Stimulated activated naive CD8-positive, alpha-beta T cell treated with anti-CD3 and anti-CD28 coated beads, Interleukin-15, Interleukin-2, amounts not matched to agents 100 ng/mL and 50 ng/mL, for 24 hours (primary cell): ENCODE measurements around the gene P3H4.
A peak's percentile ranks its signal among the peaks of the same experiment; 100 is the strongest.
"Not testable (repeated sequence)": the region's sequence is repeated elsewhere in the genome, so short reads cannot be mapped to it uniquely, and the experiment has no call there.

Source experiments
- H3K27ac Mint-ChIP-seq: one replicate; pipeline ENCODE4 v1.8.0; 2021; ENCODE audit warnings: mild to moderate bottlenecking, mixed read lengths
- H3K27me3 Mint-ChIP-seq: one replicate; pipeline ENCODE4 v1.8.0; 2021; ENCODE audit warnings: mixed read lengths
- H3K36me3 Mint-ChIP-seq: one replicate; pipeline ENCODE4 v1.8.0; 2021; ENCODE audit warnings: low read depth, mixed read lengths
- H3K4me1 Mint-ChIP-seq: one replicate; pipeline ENCODE4 v1.8.0; 2021; ENCODE audit warnings: low read depth, mixed read lengths
- H3K4me3 Mint-ChIP-seq: one replicate; pipeline ENCODE4 v1.8.0; 2021; ENCODE audit warnings: mild to moderate bottlenecking, mixed read lengths
- H3K9me3 Mint-ChIP-seq: one replicate; pipeline ENCODE4 v1.8.0; 2021; ENCODE audit warnings: mixed read lengths

P3H4 gene

GRCh38 chr17:41787021-41787418, 24.7 kb downstream of the P3H4 start:
- Mint-ChIP-seq H3K27ac (no peak overlapping the region), H3K9me3 (no peaks in the 10 kb centered on the region), H3K27me3 (peaks cover 16% of the 10 kb centered on the region), H3K4me1 (peaks cover 31% of the 10 kb centered on the region), H3K4me3 (peak overlapping the region; percentile 52), H3K36me3 (no peaks in the 10 kb centered on the region)

GRCh38 chr17:41786227-41787020, 25.3 kb downstream of the P3H4 start, which contains the start of gene JUP:
Gene JUP, minus strand, starts transcription at chr17:41786711. Its CDS starts 14,857 bp downstream, at chr17:41771854.
- Mint-ChIP-seq H3K36me3 (no peaks in the 10 kb centered on the region), H3K4me3 (peak within 1 kb of the TSS; percentile 60), H3K9me3 (no peaks in the 10 kb centered on the region), H3K4me1 (peaks cover 34% of the 10 kb centered on the region), H3K27ac (no peak within 1 kb of the TSS), H3K27me3 (peaks cover 18% of the 10 kb centered on the region)

DNA sequence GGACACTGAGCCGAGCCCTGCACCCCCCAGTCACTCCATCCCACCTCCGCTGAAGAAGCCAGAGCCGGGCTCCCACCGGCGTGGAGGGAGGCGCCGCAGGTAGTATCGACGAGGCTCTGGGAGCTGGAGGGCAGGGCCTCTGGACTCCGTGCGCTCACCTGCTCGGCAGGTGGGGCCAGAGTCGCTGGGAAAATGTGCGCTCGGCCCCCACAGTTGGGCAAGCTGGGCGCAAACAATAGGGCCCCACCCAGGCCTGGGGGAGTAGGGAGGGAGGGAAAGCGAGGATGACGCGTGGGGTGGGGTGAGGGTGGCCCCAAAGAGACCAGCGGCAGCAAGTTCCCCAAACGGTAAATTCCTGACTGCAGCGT, 25.9 kb downstream of the P3H4 start:
- H3K4me3 Mint-ChIP-seq: peak overlapping the region; percentile 60
- H3K36me3 Mint-ChIP-seq: no peaks in the 10 kb centered on the region
- peaks cover 18% of the 10 kb centered on the region for H3K27me3 Mint-ChIP-seq
- peaks cover 35% of the 10 kb centered on the region for H3K4me1 Mint-ChIP-seq
- no peaks in the 10 kb centered on the region for H3K9me3 Mint-ChIP-seq
- H3K27ac Mint-ChIP-seq: no peak overlapping the region

GRCh38 chr17:41785091-41785858, 26.5 kb downstream of the P3H4 start:
- H3K4me1 Mint-ChIP-seq: peaks cover 35% of the 10 kb centered on the region
- no peaks in the 10 kb centered on the region for H3K9me3 Mint-ChIP-seq
- H3K36me3 Mint-ChIP-seq: no peaks in the 10 kb centered on the region
- H3K27me3 Mint-ChIP-seq: peaks cover 18% of the 10 kb centered on the region
- peak overlapping the region; percentile 60 for H3K4me3 Mint-ChIP-seq
- no peak overlapping the region for H3K27ac Mint-ChIP-seq

DNA sequence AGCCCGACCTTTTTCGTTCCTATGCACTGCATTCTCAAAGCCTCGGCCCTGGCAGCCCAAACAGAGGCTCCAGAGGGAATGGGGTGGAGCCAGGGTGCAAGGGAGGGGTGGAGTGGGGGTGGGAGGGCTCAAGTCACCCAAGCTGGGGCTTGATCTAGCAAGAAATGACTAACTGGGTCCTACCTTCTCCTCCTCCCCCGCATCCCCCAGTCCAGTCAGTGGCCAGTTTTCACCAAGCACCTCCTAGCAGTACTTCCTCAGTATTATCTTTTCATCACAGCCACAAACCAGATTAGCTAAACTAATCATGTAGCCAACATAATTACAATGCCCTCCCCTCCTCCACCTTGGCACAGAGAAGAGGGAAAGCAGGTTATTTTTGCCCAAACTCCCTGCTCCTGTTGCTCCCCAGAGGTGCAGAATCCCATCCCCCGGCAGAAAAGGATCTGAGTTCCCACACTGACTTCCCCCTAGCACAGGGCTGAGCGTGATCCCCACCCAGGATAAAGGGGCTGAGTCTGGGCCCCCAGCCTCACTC, 27.5 kb downstream of the P3H4 start:
- Mint-ChIP-seq H3K4me3 (peak overlapping the region; percentile 35), H3K27me3 (peaks cover 18% of the 10 kb centered on the region), H3K36me3 (no peaks in the 10 kb centered on the region), H3K27ac (no peak overlapping the region), H3K9me3 (no peaks in the 10 kb centered on the region), H3K4me1 (peaks cover 35% of the 10 kb centered on the region)

DNA sequence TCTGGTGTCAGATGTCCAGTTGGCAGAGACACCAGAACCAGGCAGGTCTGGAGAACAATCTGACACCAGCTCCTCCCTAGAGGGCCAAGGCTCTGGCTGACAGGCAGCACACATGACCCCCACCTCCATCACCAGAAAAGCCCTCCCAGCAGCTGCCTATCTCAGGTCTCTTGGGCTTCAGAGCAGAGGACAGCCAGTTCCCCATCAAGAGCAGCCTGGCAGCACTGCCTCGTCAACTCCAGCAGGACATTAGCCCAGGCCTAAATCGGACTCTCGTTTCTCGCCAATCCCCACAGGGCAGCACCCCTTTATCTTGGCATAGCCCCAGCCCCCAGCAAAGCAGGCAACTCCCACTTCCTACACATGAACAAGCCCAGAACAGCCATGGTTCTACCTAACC, 29.6 kb downstream of the P3H4 start:
- Mint-ChIP-seq H3K9me3 (no peaks in the 10 kb centered on the region), H3K4me1 (peaks cover 27% of the 10 kb centered on the region), H3K4me3 (no peak overlapping the region), H3K36me3 (no peaks in the 10 kb centered on the region), H3K27ac (no peak overlapping the region), H3K27me3 (peaks cover 18% of the 10 kb centered on the region)

GRCh38 chr17:41781404-41782110, 30.2 kb downstream of the P3H4 start:
- peaks cover 18% of the 10 kb centered on the region for H3K27me3 Mint-ChIP-seq
- no peaks in the 10 kb centered on the region for H3K36me3 Mint-ChIP-seq
- peaks cover 23% of the 10 kb centered on the region for H3K4me1 Mint-ChIP-seq
- H3K27ac Mint-ChIP-seq: no peak overlapping the region
- H3K9me3 Mint-ChIP-seq: no peaks in the 10 kb centered on the region
- no peak overlapping the region for H3K4me3 Mint-ChIP-seq

- Mint-ChIP-seq H3K27ac (no peak overlapping the region), H3K4me1 (peaks cover 16% of the 10 kb centered on the region)
These were observed 31.8 kb downstream of the P3H4 start for GRCh38 chr17:41779954-41780353.

GRCh38 chr17:41777574-41778188, 34.1 kb downstream of the P3H4 start:
- no peaks in the 10 kb centered on the region for H3K36me3 Mint-ChIP-seq
- H3K27me3 Mint-ChIP-seq: peaks cover 4% of the 10 kb centered on the region
- H3K9me3 Mint-ChIP-seq: no peaks in the 10 kb centered on the region
- H3K4me3 Mint-ChIP-seq: no peak overlapping the region
- H3K27ac Mint-ChIP-seq: no peak overlapping the region
- H3K4me1 Mint-ChIP-seq: peaks cover 4% of the 10 kb centered on the region

More at GRCh38 chr17:41779954-41780353, 31.8 kb downstream of the P3H4 start:
- no peak overlapping the region for H3K4me3 Mint-ChIP-seq
- peaks cover 14% of the 10 kb centered on the region for H3K27me3 Mint-ChIP-seq
- H3K9me3 Mint-ChIP-seq: no peaks in the 10 kb centered on the region
- H3K36me3 Mint-ChIP-seq: no peaks in the 10 kb centered on the region

- no peaks in the 10 kb centered on the region for H3K36me3 Mint-ChIP-seq
- H3K9me3 Mint-ChIP-seq: no peaks in the 10 kb centered on the region
- no peak overlapping the region for H3K27ac Mint-ChIP-seq
- peaks cover 4% of the 10 kb centered on the region for H3K27me3 Mint-ChIP-seq
- H3K4me3 Mint-ChIP-seq: no peak overlapping the region
- H3K4me1 Mint-ChIP-seq: peaks cover 4% of the 10 kb centered on the region
These were observed 34.6 kb downstream of the P3H4 start for GRCh38 chr17:41777157-41777573.

- H3K4me1 Mint-ChIP-seq, H3K9me3 Mint-ChIP-seq, H3K36me3 Mint-ChIP-seq, H3K27ac Mint-ChIP-seq, H3K4me3 Mint-ChIP-seq, H3K27me3 Mint-ChIP-seq: not testable (repeated sequence)
These were observed 35.4 kb downstream of the P3H4 start for GRCh38 chr17:41776262-41776900.

DNA sequence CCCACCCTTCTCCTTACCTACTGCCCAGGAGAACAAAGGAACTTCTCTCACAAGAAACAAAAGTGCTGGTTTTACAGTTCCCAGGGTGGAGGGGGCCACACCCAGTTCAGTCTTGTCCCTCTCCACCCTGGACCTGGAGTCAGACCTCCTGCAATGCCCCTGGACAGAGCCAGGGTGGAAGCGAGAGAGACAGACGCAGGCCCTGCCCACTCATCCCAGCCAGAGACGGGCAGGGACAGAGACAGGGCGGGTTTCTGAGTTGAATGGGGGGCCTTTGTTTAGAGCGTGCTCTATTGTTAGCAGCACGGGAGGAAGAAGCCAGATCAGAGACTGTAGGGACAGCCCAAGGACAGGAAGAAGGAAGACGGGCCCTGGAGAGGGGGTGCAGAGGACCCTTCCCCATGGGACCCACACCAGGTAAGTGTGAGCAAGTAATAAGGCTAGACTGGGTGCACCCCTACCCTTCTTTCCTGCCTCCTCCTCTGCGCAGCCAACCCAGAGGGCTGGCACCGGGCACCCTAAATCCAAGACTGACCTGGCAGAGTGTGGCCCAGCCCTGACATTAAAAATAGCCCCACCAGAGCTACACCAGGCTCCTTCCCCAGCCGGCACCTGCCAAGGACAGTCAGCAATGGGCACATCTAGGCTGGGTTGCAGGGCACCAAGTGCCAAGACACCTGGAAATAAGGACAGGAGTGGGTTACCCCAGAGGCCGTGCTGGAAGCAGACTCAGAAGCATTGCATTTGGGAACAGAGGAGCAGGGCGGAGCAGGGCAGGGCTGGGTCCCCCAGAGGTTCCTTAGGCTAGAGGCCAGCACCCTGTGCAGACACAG, 36.1 kb downstream of the P3H4 start:
- H3K36me3 Mint-ChIP-seq: no peaks in the 10 kb centered on the region
- no peak overlapping the region for H3K4me3 Mint-ChIP-seq
- H3K4me1 Mint-ChIP-seq: no peaks in the 10 kb centered on the region
- H3K9me3 Mint-ChIP-seq: no peaks in the 10 kb centered on the region
- no peak overlapping the region for H3K27ac Mint-ChIP-seq
- H3K27me3 Mint-ChIP-seq: no peaks in the 10 kb centered on the region

DNA sequence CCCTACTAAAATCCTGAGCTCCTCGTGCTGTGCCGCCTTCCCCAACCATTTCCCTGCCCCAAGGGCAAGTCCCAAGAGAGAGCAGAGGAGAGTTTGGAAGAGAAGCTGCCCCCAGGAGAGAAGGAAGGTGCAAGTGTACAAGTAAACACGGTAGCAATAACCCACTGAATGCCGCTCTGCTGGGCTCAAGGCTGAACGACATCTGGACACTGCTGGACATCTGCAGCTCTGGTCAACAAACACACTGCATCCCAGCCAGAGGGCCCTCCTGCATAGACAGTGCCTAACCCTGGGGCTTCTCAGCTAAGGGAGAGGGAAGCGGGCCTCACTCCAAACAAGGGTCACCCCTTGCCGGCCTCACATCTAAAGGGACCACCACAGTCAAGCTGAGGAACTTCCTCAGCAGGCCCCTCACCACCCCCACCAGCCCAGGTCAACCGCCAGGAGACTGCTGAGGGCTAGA, 38.0 kb downstream of the P3H4 start:
- H3K27me3 Mint-ChIP-seq: no peaks in the 10 kb centered on the region
- H3K4me1 Mint-ChIP-seq: no peaks in the 10 kb centered on the region
- no peak overlapping the region for H3K4me3 Mint-ChIP-seq
- H3K36me3 Mint-ChIP-seq: no peaks in the 10 kb centered on the region
- H3K27ac Mint-ChIP-seq: no peak overlapping the region
- H3K9me3 Mint-ChIP-seq: no peaks in the 10 kb centered on the region
